Measurements from ENCODE around the gene ABCG4. TPM values are rescaled to one million over a fixed set of nuclear protein-coding genes. Genes with fewer than 3 reads are reported as not detected.

Gene ABCG4
- total RNA-seq, 1 experiment from 2014 or later: 1.9 TPM

DNA sequence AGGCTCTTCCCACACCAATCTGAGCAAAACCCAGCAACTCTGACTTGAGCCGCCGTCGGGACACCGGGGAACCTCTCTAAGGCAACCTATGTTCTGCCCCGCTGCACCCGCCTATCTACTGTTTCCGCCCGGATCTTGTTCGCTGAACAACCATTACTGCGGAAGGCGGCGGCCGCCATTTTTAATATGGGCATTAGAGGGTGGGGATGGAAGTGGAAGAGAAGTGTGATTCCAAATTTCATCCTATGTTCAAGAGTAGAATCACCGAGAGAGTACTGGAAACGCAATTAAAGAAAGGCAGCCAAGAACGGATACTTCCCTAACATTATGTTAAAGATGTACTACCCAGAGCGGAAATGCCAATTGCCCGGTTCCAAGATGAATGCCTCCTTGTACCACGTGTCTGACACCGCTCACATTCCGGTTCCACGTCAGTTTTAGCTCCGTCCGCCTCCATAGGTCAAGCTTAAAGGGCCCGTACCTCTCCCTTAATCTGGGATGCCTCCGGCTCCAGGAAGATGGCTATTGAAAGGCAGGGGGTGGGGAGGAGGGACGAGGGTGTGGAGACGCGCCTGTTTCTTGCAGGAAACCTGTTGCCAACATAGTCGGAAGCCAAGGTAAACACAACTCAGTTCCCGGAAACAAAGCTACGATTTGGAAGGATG, 47.0 kb upstream of the ABCG4 start, which contains the start of gene DPAGT1:
TSS of gene DPAGT1 (minus strand) at position 95 of the 665 bp plus-strand sequence. CDS start 198 bp downstream, outside the sequence.
- H3K4me2 ChIP-seq (ENCODE audit: low read length): peak within 1 kb of the TSS; percentile 89
- CTCF ChIA-PET: interaction anchor here (0.6 to 1.8 kb wide), 13 partner anchors 11 to 272 kb away, joined by 3 to 6 read pairs (median 4); partner anchors contain the start of genes CBL and VPS11
- peaks cover 6 to 20% of the 10 kb centered on the region in 2 experiments; a peak in 3 of 4 replicates for H3K36me3 ChIP-seq (ENCODE audit: control insufficient read depth in 1 of 2, insufficient read depth in 2 of 2, low read length in 2 of 2)
- H4K20me1 ChIP-seq (ENCODE audit: insufficient read depth): no peaks in the 10 kb centered on the region
- RAD21 ChIA-PET (ENCODE audit: low non-redundant PET in 1 of 2, low total read pairs in 2 of 2, uncharacterized antibody in 2 of 2, unreplicated experiment in 2 of 2): interaction anchor here in 1 of 2 experiments (0.5 to 1.0 kb wide), 3 partner anchors 17 to 224 kb away, joined by 4 to 7 read pairs (median 4); partner anchors contain the start of gene HINFP
- peak within 1 kb of the TSS; percentile 81 for H3K9ac ChIP-seq (ENCODE audit: low read length)
- H3K4me1 ChIP-seq (ENCODE audit: control insufficient read depth in 1 of 2, insufficient read depth in 2 of 2, low read length in 2 of 2): peaks cover 33 to 42% of the 10 kb centered on the region in 2 experiments
- peaks cover 32% of the 10 kb centered on the region for H3K79me2 ChIP-seq (ENCODE audit: insufficient read depth, low read length)
- H3K4me3 ChIP-seq (replicated peaks in 1 of 2; ENCODE audit: low read depth in 1 of 2, low read length in 2 of 2): peak within 1 kb of the TSS; percentile 58 to 78
- H3K9me3 ChIP-seq (ENCODE audit: control insufficient read depth in 1 of 2, insufficient read depth in 1 of 2, low read depth in 1 of 2, low read length in 2 of 2): no peaks in the 10 kb centered on the region
- POLR2A ChIA-PET: interaction anchor here (0.7 to 1.9 kb wide), 14 partner anchors 9 to 1081 kb away, joined by 3 to 20 read pairs (median 3); partner anchors contain the start of genes HINFP, HMBS, NLRX1 and RPS25
- intact Hi-C loops (cut with micrococcal nuclease): loop anchor here (2.0 to 10.0 kb wide), 7 partner anchors 67 to 370 kb away; partner anchors contain the start of genes NLRX1, RPS25, TRAPPC4 and USP2
- ATAC-seq: peak; percentile 80
- H3K9me2 ChIP-seq (ENCODE audit: insufficient read depth): no peaks in the 10 kb centered on the region
- H2AFZ ChIP-seq (ENCODE audit: low read depth, low read length, poor library complexity, severe bottlenecking): peak within 1 kb of the TSS; percentile 87
- H3K27ac ChIP-seq (ENCODE audit: low read depth, low read length): peak within 1 kb of the TSS; percentile 96
- DNase-seq (ENCODE audit: low read depth, low spot score): peak; percentile 98
- no peaks in the 10 kb centered on the region for H3K27me3 ChIP-seq (ENCODE audit: insufficient read depth, low read length)
- BruUV-seq (replicated peaks): no TSS peak
- TF ChIP-seq, protein P1, sequence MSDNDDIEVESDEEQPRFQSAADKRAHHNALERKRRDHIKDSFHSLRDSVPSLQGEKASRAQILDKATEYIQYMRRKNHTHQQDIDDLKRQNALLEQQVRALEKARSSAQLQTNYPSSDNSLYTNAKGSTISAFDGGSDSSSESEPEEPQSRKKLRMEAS (IDR thresholded peaks at IDR 0.05): no peak
- TF ChIP-seq, protein P2, sequence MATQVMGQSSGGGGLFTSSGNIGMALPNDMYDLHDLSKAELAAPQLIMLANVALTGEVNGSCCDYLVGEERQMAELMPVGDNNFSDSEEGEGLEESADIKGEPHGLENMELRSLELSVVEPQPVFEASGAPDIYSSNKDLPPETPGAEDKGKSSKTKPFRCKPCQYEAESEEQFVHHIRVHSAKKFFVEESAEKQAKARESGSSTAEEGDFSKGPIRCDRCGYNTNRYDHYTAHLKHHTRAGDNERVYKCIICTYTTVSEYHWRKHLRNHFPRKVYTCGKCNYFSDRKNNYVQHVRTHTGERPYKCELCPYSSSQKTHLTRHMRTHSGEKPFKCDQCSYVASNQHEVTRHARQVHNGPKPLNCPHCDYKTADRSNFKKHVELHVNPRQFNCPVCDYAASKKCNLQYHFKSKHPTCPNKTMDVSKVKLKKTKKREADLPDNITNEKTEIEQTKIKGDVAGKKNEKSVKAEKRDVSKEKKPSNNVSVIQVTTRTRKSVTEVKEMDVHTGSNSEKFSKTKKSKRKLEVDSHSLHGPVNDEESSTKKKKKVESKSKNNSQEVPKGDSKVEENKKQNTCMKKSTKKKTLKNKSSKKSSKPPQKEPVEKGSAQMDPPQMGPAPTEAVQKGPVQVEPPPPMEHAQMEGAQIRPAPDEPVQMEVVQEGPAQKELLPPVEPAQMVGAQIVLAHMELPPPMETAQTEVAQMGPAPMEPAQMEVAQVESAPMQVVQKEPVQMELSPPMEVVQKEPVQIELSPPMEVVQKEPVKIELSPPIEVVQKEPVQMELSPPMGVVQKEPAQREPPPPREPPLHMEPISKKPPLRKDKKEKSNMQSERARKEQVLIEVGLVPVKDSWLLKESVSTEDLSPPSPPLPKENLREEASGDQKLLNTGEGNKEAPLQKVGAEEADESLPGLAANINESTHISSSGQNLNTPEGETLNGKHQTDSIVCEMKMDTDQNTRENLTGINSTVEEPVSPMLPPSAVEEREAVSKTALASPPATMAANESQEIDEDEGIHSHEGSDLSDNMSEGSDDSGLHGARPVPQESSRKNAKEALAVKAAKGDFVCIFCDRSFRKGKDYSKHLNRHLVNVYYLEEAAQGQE (IDR thresholded peaks at IDR 0.05; ENCODE audit: low read depth): no peak
- TF ChIP-seq CEBPB (IDR thresholded peaks at IDR 0.05; ENCODE audit: low read depth) (no peak), TCF7L2 (IDR thresholded peaks at IDR 0.05; ENCODE audit: borderline replicate concordance, extremely low read depth, insufficient read depth, insufficient read length) (no peak), ZBTB33 (IDR thresholded peaks at IDR 0.05; ENCODE audit: extremely low read depth, insufficient replicate concordance, low read length) (no peak), CBX3 (IDR thresholded peaks at IDR 0.05; ENCODE audit: low read depth) (no peak), POLR2A (IDR thresholded peaks at IDR 0.05; ENCODE audit: borderline replicate concordance, extremely low read depth, insufficient read depth, insufficient read length) (no peak), EGR1 (IDR thresholded peaks at IDR 0.05; ENCODE audit: low read depth) (no peak), RAD21 (IDR thresholded peaks at IDR 0.05; ENCODE audit: low read depth) (no peak), YY1 (IDR thresholded peaks at IDR 0.05; ENCODE audit: extremely low read depth, insufficient replicate concordance, low read depth, low read length) (peak; percentile 97), EZH2 (IDR thresholded peaks at IDR 0.05) (no peak), JUND (IDR thresholded peaks at IDR 0.05) (no peak), ZFX (IDR thresholded peaks at IDR 0.05) (peak; percentile 42; the same call in 1 of the 2 replicates), SIN3A (IDR thresholded peaks at IDR 0.05; ENCODE audit: low read depth) (no peak), SRF (IDR thresholded peaks at IDR 0.05; ENCODE audit: low read depth) (no peak), POLR2AphosphoS5 (IDR thresholded peaks at IDR 0.05; ENCODE audit: low read depth, low read length) (peak; percentile 46), EZH2phosphoT487 (IDR thresholded peaks at IDR 0.05; ENCODE audit: borderline replicate concordance) (no peak), ELF1 (IDR thresholded peaks at IDR 0.05; ENCODE audit: borderline replicate concordance, low read depth) (no peak)
- TF ChIP-seq, protein P3, sequence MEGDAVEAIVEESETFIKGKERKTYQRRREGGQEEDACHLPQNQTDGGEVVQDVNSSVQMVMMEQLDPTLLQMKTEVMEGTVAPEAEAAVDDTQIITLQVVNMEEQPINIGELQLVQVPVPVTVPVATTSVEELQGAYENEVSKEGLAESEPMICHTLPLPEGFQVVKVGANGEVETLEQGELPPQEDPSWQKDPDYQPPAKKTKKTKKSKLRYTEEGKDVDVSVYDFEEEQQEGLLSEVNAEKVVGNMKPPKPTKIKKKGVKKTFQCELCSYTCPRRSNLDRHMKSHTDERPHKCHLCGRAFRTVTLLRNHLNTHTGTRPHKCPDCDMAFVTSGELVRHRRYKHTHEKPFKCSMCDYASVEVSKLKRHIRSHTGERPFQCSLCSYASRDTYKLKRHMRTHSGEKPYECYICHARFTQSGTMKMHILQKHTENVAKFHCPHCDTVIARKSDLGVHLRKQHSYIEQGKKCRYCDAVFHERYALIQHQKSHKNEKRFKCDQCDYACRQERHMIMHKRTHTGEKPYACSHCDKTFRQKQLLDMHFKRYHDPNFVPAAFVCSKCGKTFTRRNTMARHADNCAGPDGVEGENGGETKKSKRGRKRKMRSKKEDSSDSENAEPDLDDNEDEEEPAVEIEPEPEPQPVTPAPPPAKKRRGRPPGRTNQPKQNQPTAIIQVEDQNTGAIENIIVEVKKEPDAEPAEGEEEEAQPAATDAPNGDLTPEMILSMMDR (IDR thresholded peaks at IDR 0.05 in 2 of 3, conservative IDR thresholded peaks at IDR 0.05 in 1 of 3; ENCODE audit: borderline replicate concordance in 1 of 3, insufficient read depth in 1 of 3, low read depth in 2 of 3, low read length in 2 of 3): no peak
